C4-2B (cell line): ENCODE measurements around the gene HOXD3.

Experiments used
- CTCF ChIP-seq: fragments of 450-650 bp; conservative IDR thresholded peaks from 2 replicates; pipeline ENCODE4 v1.5.1; 2017; ENCODE audit warnings: mild to moderate bottlenecking
- ZFX ChIP-seq: fragments of 450-650 bp; IDR thresholded peaks from 2 replicates; pipeline ENCODE4 v1.6.1; 2017

- TF ChIP-seq CTCF (no peak), ZFX (no peak)
Observed at GRCh38 chr2:176206682-176207081, 49.6 kb downstream of the HOXD3 start.
